H9 (cell line): ENCODE data around the gene CLEC16A. TPM values are rescaled to one million over a fixed set of nuclear protein-coding genes. Genes with fewer than 3 reads are reported as not detected.

Source experiments
- DNase-seq: peaks from one replicate; pipeline ENCODE4 v3.0.0-alpha.2; 2017
- H2AFZ ChIP-seq: one replicate; pipeline ENCODE4 v1.6.1; 2013; ENCODE audit warnings: mild to moderate bottlenecking, low read length, control low read depth, moderate library complexity
- H2AK5ac ChIP-seq: 2 replicates; pipeline ENCODE4 v1.6.1; 2013; ENCODE audit warnings: low read length, control low read depth, mixed read lengths; ENCODE audit not compliant: insufficient read length
- H2BK120ac ChIP-seq: one replicate; pipeline ENCODE4 v1.6.1; 2013; ENCODE audit warnings: low read depth, mild to moderate bottlenecking, low read length, control low read depth, inconsistent platforms; ENCODE audit not compliant: poor library complexity, severe bottlenecking
- H2BK12ac ChIP-seq: 2 replicates; pipeline ENCODE4 v1.6.1; 2013; ENCODE audit warnings: low read length, control low read depth, mixed read lengths, low read depth; ENCODE audit not compliant: insufficient read length
- H2BK15ac ChIP-seq: 2 replicates; pipeline ENCODE4 v1.6.1; 2013; ENCODE audit warnings: low read depth, low read length, control low read depth
- H2BK20ac ChIP-seq: one replicate; pipeline ENCODE4 v1.6.1; 2013; ENCODE audit warnings: low read depth, mild to moderate bottlenecking, low read length, control low read depth, inconsistent platforms; ENCODE audit not compliant: poor library complexity, severe bottlenecking
- H2BK5ac ChIP-seq: 2 replicates; pipeline ENCODE4 v1.6.1; 2013; ENCODE audit warnings: low read length, control low read depth, mixed read lengths; ENCODE audit not compliant: insufficient read length
- H3K14ac ChIP-seq: 2 replicates; pipeline ENCODE4 v1.6.1; 2013; ENCODE audit warnings: low read length, control low read depth; ENCODE audit not compliant: insufficient read depth
- H3K18ac ChIP-seq: 2 replicates; pipeline ENCODE4 v1.6.1; 2013; ENCODE audit warnings: low read depth, mild to moderate bottlenecking, mixed read lengths, low read length, control low read depth; ENCODE audit not compliant: insufficient read length
- H3K23ac ChIP-seq: 2 replicates; pipeline ENCODE4 v1.6.1; 2013; ENCODE audit warnings: low read length, control low read depth, mixed read lengths, low read depth; ENCODE audit not compliant: insufficient read length
- H3K23me2 ChIP-seq: 2 replicates; pipeline ENCODE4 v1.6.1; 2013; ENCODE audit warnings: low read depth, mild to moderate bottlenecking, mixed read lengths, low read length, control low read depth; ENCODE audit not compliant: insufficient read length, poor library complexity, severe bottlenecking
- H3K27ac ChIP-seq: 2 replicates; pipeline ENCODE4 v1.5.1; 2013; ENCODE audit warnings: low read length, control low read depth, mixed read lengths, low read depth; ENCODE audit not compliant: insufficient read length
- H3K27me3 ChIP-seq: 2 replicates; pipeline ENCODE4 v1.6.1; 2013; ENCODE audit warnings: low read length, control low read depth, inconsistent platforms; ENCODE audit not compliant: insufficient read depth
- H3K4ac ChIP-seq: 2 replicates; pipeline ENCODE4 v1.6.1; 2013; ENCODE audit warnings: low read depth, mild to moderate bottlenecking, control low read depth, inconsistent platforms, low read length, moderate library complexity
- H3K4me1 ChIP-seq: 2 replicates; pipeline ENCODE4 v1.6.1; 2013; ENCODE audit warnings: low read length, control low read depth, inconsistent platforms; ENCODE audit not compliant: insufficient read depth
- H3K4me2 ChIP-seq: 2 replicates; pipeline ENCODE4 v1.6.1; 2013; ENCODE audit warnings: low read length, control low read depth, mixed read lengths; ENCODE audit not compliant: insufficient read length, insufficient read depth
- H3K56ac ChIP-seq: 2 replicates; pipeline ENCODE4 v1.6.1; 2013; ENCODE audit warnings: low read depth, mild to moderate bottlenecking, mixed read lengths, low read length, control low read depth; ENCODE audit not compliant: insufficient read length
- H3K79me1 ChIP-seq: 2 replicates; pipeline ENCODE4 v1.6.1; 2013; ENCODE audit warnings: low read depth, mild to moderate bottlenecking, moderate library complexity, low read length, control low read depth, inconsistent platforms; ENCODE audit not compliant: insufficient read depth, poor library complexity, severe bottlenecking
- H3K79me2 ChIP-seq: 2 replicates; pipeline ENCODE4 v1.6.1; 2013; ENCODE audit warnings: low read length, control low read depth, inconsistent platforms; ENCODE audit not compliant: insufficient read depth
- H3K9ac ChIP-seq: 2 replicates; pipeline ENCODE4 v1.6.1; 2013; ENCODE audit warnings: low read length, control low read depth, mixed read lengths; ENCODE audit not compliant: insufficient read length; ENCODE audit errors: extremely low read depth
- H3K9me3 ChIP-seq: one replicate; pipeline ENCODE4 v1.6.1; 2013; ENCODE audit warnings: low read depth, low read length, inconsistent platforms; ENCODE audit not compliant: control insufficient read depth
- H3T11ph ChIP-seq: one replicate; pipeline ENCODE4 v1.6.1; 2013; ENCODE audit warnings: mild to moderate bottlenecking, low read length, control low read depth, inconsistent platforms
- H4K20me1 ChIP-seq: one replicate; pipeline ENCODE4 v1.6.1; 2013; ENCODE audit not compliant: control insufficient read depth, insufficient read length, insufficient read depth
- H4K5ac ChIP-seq: 2 replicates; pipeline ENCODE4 v1.6.1; 2013; ENCODE audit warnings: low read depth, mild to moderate bottlenecking, mixed read lengths, low read length, control low read depth; ENCODE audit not compliant: insufficient read length
- H4K8ac ChIP-seq: replicated peaks from 2 replicates; pipeline ENCODE4 v1.6.1; 2013; ENCODE audit warnings: low read length, control low read depth, mixed read lengths, low read depth; ENCODE audit not compliant: insufficient read length
- H4K91ac ChIP-seq: 2 replicates; pipeline ENCODE4 v1.6.1; 2013; ENCODE audit warnings: low read depth, mild to moderate bottlenecking, moderate library complexity, mixed read lengths, low read length, control low read depth; ENCODE audit not compliant: insufficient read length
- H3K27ac Mint-ChIP-seq, 3 experiments: 2 replicates in 2 of 3; 3 replicates in 1 of 3; pipeline ENCODE4 v1.8.0; 2020 to 2021; ENCODE audit warnings: mixed read lengths in 3 of 3, mild to moderate bottlenecking in 1 of 3, moderate library complexity in 1 of 3
- H3K27me3 Mint-ChIP-seq: 2 replicates; pipeline ENCODE4 v1.8.0; 2021; ENCODE audit warnings: low read depth, mild to moderate bottlenecking, moderate library complexity, mixed read lengths
- H3K36me3 Mint-ChIP-seq, 3 experiments: 2 replicates in 2 of 3; 3 replicates in 1 of 3; pipeline ENCODE4 v1.8.0; 2020 to 2021; ENCODE audit warnings: low read depth in 3 of 3, mixed read lengths in 3 of 3; ENCODE audit not compliant: insufficient read depth in 1 of 3
- H3K4me1 Mint-ChIP-seq, 2 experiments: 2 replicates each; pipeline ENCODE4 v1.8.0; 2020; ENCODE audit warnings: mixed read lengths in 2 of 2
- H3K4me3 Mint-ChIP-seq, 2 experiments: 2 replicates in 1 of 2; 3 replicates in 1 of 2; pipeline ENCODE4 v1.8.0; 2020 to 2021; ENCODE audit warnings: mild to moderate bottlenecking in 2 of 2, mixed read lengths in 2 of 2, moderate library complexity in 1 of 2
- H3K9me3 Mint-ChIP-seq, 2 experiments: 2 replicates in 1 of 2; 3 replicates in 1 of 2; pipeline ENCODE4 v1.8.0; 2020; ENCODE audit warnings: mild to moderate bottlenecking in 2 of 2, mixed read lengths in 2 of 2, moderate library complexity in 1 of 2
- WGBS: extraction: QIAGEN DNeasy Blood & Tissue Kit; methylation state at CpG from one replicate; pipeline ENCODE4 v1.1.7; 2013; ENCODE audit warnings: missing lambda C conversion rate, low lambda C conversion rate, mixed read lengths; ENCODE audit not compliant: insufficient read length; ENCODE audit errors: extremely low coverage; 5-methylcytosine and 5-hydroxymethylcytosine counted together
- total RNA-seq: library from RNA; stranded (reverse); gene quantifications from 2 replicates; pipeline ENCODE4 v1.2.1, GENCODE V29; 2021
- TF ChIP-seq, protein P1 (sequence below): fragments of 200-600 bp; sonication (generic); conservative IDR thresholded peaks from 3 replicates; pipeline ENCODE4 v1.8.0; 2021; ENCODE audit warnings: antibody characterized with exemption, mild to moderate bottlenecking

CLEC16A gene
- total RNA-seq, 1 experiment from 2014 or later: 15.2 TPM

DNA sequence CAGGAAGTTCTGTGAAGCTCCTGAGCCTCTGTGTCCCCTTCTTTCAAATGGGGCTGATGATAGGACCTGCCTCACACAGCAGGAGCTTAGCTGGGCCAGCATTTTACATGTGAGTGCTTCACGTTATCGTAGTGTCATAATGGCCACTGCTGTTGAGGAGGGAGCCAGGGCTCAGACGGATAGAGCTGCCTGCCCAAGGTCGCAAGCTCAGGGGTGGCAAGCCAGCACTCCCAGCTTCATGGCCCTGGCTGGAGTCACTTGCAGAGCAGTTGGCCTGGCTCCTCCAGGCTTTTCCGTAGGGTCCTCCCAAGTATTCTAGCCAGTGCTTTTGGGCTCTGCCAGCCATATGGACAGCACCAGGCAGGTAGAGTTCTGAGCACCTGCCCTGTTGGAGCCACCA is 196.5 kb downstream of the CLEC16A start:
- no peak overlapping the region for H3K4me3 Mint-ChIP-seq
- Histone ChIP-seq H3K9me3 (no peaks in the 10 kb centered on the region), H3K79me1 (no peaks in the 10 kb centered on the region), H3K56ac (no peak overlapping the region), H3T11ph (no peak overlapping the region), H4K20me1 (no peaks in the 10 kb centered on the region), H2AK5ac (no peak overlapping the region), H4K5ac (no peak overlapping the region), H4K8ac (no peak overlapping the region), H2BK12ac (no peak overlapping the region), H3K27me3 (no peaks in the 10 kb centered on the region), H3K79me2 (no peaks in the 10 kb centered on the region), H2BK120ac (no peak overlapping the region), H3K14ac (peak overlapping the region; percentile 3; the same call in 1 of the 2 replicates), H2BK20ac (no peak overlapping the region), H4K91ac (no peak overlapping the region), H2AFZ (no peak overlapping the region), H2BK15ac (no peak overlapping the region), H3K9ac (no peak overlapping the region), H2BK5ac (no peak overlapping the region), H3K23me2 (no peaks in the 10 kb centered on the region), H3K18ac (no peak overlapping the region), H3K4ac (no peak overlapping the region), H3K27ac (no peak overlapping the region), H3K23ac (no peak overlapping the region), H3K4me2 (no peak overlapping the region), H3K4me1 (peaks cover 3% of the 10 kb centered on the region; the same call in 1 of the 2 replicates)
- H3K4me1 Mint-ChIP-seq: peaks cover 33 to 34% of the 10 kb centered on the region in 2 experiments
- DNase-seq: peak; percentile 21
- H3K9me3 Mint-ChIP-seq: no peaks in the 10 kb centered on the region
- TF ChIP-seq, protein P1, sequence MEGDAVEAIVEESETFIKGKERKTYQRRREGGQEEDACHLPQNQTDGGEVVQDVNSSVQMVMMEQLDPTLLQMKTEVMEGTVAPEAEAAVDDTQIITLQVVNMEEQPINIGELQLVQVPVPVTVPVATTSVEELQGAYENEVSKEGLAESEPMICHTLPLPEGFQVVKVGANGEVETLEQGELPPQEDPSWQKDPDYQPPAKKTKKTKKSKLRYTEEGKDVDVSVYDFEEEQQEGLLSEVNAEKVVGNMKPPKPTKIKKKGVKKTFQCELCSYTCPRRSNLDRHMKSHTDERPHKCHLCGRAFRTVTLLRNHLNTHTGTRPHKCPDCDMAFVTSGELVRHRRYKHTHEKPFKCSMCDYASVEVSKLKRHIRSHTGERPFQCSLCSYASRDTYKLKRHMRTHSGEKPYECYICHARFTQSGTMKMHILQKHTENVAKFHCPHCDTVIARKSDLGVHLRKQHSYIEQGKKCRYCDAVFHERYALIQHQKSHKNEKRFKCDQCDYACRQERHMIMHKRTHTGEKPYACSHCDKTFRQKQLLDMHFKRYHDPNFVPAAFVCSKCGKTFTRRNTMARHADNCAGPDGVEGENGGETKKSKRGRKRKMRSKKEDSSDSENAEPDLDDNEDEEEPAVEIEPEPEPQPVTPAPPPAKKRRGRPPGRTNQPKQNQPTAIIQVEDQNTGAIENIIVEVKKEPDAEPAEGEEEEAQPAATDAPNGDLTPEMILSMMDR: no peak
- H3K27me3 Mint-ChIP-seq: 0 out of 2 replicates have a peak, but pooled peaks cover 1% of the 10 kb centered on the region
- no CpG with 5 or more reads among the region's 5 CpGs for WGBS
- peak overlapping the region in 2 of 3 experiments; percentile 40 to 84; a peak in 2 of 7 replicates for H3K27ac Mint-ChIP-seq
- no peaks in the 10 kb centered on the region for H3K36me3 Mint-ChIP-seq
